PC-9 (cell line): Measurements from ENCODE around the gene ADORA2B. TPM values are rescaled to one million over a fixed set of nuclear protein-coding genes. Genes with fewer than 3 reads are reported as not detected.

ENCODE experiments used
- BruUV-seq: library from RNA; stranded (reverse); fragments of 400-500 nt; replicated peaks from 2 replicates; lab custom pipeline; 2021; lab: Mats Ljungman, UMichigan
- CTCF ChIA-PET: fragments of 300-600 bp; sonication (Branson Sonifier 250); formaldehyde crosslinking; loops from one replicate; lab custom pipeline; 2022; ENCODE audit warnings: antibody characterized with exemption; lab: Charles Lee
- POLR2A ChIA-PET: fragments of 300-600 bp; sonication (Branson Sonifier 250); formaldehyde crosslinking; loops from one replicate; lab custom pipeline; 2022; ENCODE audit warnings: antibody characterized with exemption; ENCODE audit not compliant: unreplicated experiment; lab: Charles Lee
- DNase-seq, 2 experiments: peaks; one replicate each; pipeline versions ENCODE4 v3.0.0 to v3.0.0-alpha.2; 2015 to 2022; ENCODE audit warnings: mixed read lengths in 1 of 2
- H2AFZ ChIP-seq: fragments of 200-600 bp; sonication (generic); 2 replicates; pipeline ENCODE4 v1.8.1; 2017; ENCODE audit warnings: antibody characterized with exemption
- H3F3A ChIP-seq: fragments of 200-600 bp; sonication (generic); 2 replicates; pipeline ENCODE4 v1.8.1; 2017; ENCODE audit warnings: antibody characterized with exemption, mild to moderate bottlenecking, low read depth; ENCODE audit not compliant: insufficient read depth
- H3K27ac ChIP-seq: fragments of 200-600 bp; sonication (generic); 2 replicates; pipeline ENCODE4 v1.6.1; 2016; ENCODE audit warnings: mixed run types
- H3K27me3 ChIP-seq: fragments of 200-600 bp; sonication (generic); 2 replicates; pipeline ENCODE4 v1.6.1; 2016; ENCODE audit warnings: low read depth, mixed run types; ENCODE audit not compliant: insufficient read depth
- H3K36me3 ChIP-seq: fragments of 200-600 bp; sonication (generic); 2 replicates; pipeline ENCODE4 v1.6.1; 2016; ENCODE audit warnings: low read depth, mixed run types
- H3K4me1 ChIP-seq: fragments of 200-600 bp; sonication (generic); replicated peaks from 2 replicates; pipeline ENCODE4 v1.6.1; 2016; ENCODE audit warnings: mixed run types; ENCODE audit not compliant: insufficient read depth
- H3K4me2 ChIP-seq: fragments of 200-600 bp; sonication (generic); 2 replicates; pipeline ENCODE4 v1.6.1; 2017; ENCODE audit warnings: mixed run types
- H3K4me3 ChIP-seq: fragments of 200-600 bp; sonication (generic); 2 replicates; pipeline ENCODE4 v1.6.1; 2016; ENCODE audit warnings: mixed run types
- H3K79me2 ChIP-seq: fragments of 200-600 bp; sonication (generic); 2 replicates; pipeline ENCODE4 v1.6.1; 2017; ENCODE audit warnings: low read depth, mixed run types
- H3K9me2 ChIP-seq: fragments of 200-600 bp; sonication (generic); 2 replicates; pipeline ENCODE4 v1.8.1; 2017; ENCODE audit warnings: mild to moderate bottlenecking; ENCODE audit not compliant: insufficient read depth
- H3K9me3 ChIP-seq: fragments of 200-600 bp; sonication (generic); 2 replicates; pipeline ENCODE4 v1.8.1; 2016; ENCODE audit warnings: low read depth; ENCODE audit not compliant: insufficient read depth
- H4K20me1 ChIP-seq: fragments of 200-600 bp; sonication (generic); 2 replicates; pipeline ENCODE4 v1.8.1; 2017; ENCODE audit not compliant: insufficient read depth
- CTCF ChIP-seq: fragments of 200-600 bp; sonication (generic); conservative IDR thresholded peaks from 2 replicates; pipeline ENCODE4 v1.6.1; 2017; ENCODE audit warnings: mixed run types, antibody characterized with exemption, mild to moderate bottlenecking, moderate library complexity
- EZH2 ChIP-seq: fragments of 200-600 bp; sonication (generic); IDR thresholded peaks from 2 replicates; pipeline ENCODE4 v1.8.0; 2017; ENCODE audit warnings: antibody characterized with exemption, low read depth
- intact Hi-C: fragments of 100-400 bp; cut with micrococcal nuclease; formaldehyde crosslinking; loops from one replicate; pipeline ENCODE4 v1.10.0; 2022; ENCODE audit not compliant: unreplicated experiment
- total RNA-seq: library from RNA; stranded (reverse); gene quantifications from 2 replicates; pipeline ENCODE4 v1.2.3, GENCODE V29; 2021

Gene ADORA2B
- total RNA-seq, 1 experiment from 2014 or later, result 42.7 TPM

- H3K9me3 ChIP-seq, result no peaks in the 10 kb centered on the region
- H3F3A ChIP-seq, result peaks cover 22% of the 10 kb centered on the region; the same call in 1 of the 2 replicates
- H3K36me3 ChIP-seq, result 0 out of 2 replicates have a peak, but pooled peaks cover 7% of the 10 kb centered on the region
- intact Hi-C loops, result loop anchor here (1.0 to 2.0 kb wide), 4 partner anchors 17 to 53 kb away; no protein-coding TSS in a partner anchor
- H3K4me3 ChIP-seq, result peak overlapping the region; percentile 91
- no peak overlapping the region for H2AFZ ChIP-seq
- H3K79me2 ChIP-seq, result peaks cover 54% of the 10 kb centered on the region
- peak overlapping the region; percentile 92 for H3K27ac ChIP-seq
- no TSS peak for BruUV-seq
- no peak for DNase-seq
- H3K4me1 ChIP-seq, result peaks cover 26% of the 10 kb centered on the region
- peak overlapping the region; percentile 96 for H3K4me2 ChIP-seq
- TF ChIP-seq CTCF (no peak), EZH2 (no peak)
- POLR2A ChIA-PET, result interaction anchor here (0.6 to 0.7 kb wide), 4 partner anchors 50 to 653 kb away, joined by 3 to 5 read pairs (median 4); no protein-coding TSS in a partner anchor
- CTCF ChIA-PET, result interaction anchor here (0.5 to 1.8 kb wide), 6 partner anchors 12 to 54 kb away, joined by 3 to 14 read pairs (median 5); partner anchors contain the start of genes TTC19 and ZSWIM7
- H3K9me2 ChIP-seq, result no peaks in the 10 kb centered on the region
- H3K27me3 ChIP-seq, result no peaks in the 10 kb centered on the region
- H4K20me1 ChIP-seq, result no peaks in the 10 kb centered on the region
Measured at GRCh38 chr17:15945527-15946191, 729 bp downstream of the ADORA2B start.

GRCh38 chr17:15946611-15947120 lies 1.7 kb downstream of the ADORA2B start:
- peaks cover 26% of the 10 kb centered on the region for H3K4me1 ChIP-seq
- BruUV-seq, result TSS peak; percentile 62
- no peaks in the 10 kb centered on the region for H4K20me1 ChIP-seq
- peak overlapping the region; percentile 92 for H3K27ac ChIP-seq
- H3K36me3 ChIP-seq, result 0 out of 2 replicates have a peak, but pooled peaks cover 7% of the 10 kb centered on the region
- CTCF ChIA-PET, result interaction anchor here (0.6 kb wide), 1 partner anchor 52 kb away, joined by 5 read pairs; no protein-coding TSS in a partner anchor
- no peaks in the 10 kb centered on the region for H3K9me2 ChIP-seq
- peak overlapping the region; percentile 91 for H3K4me3 ChIP-seq
- H3K9me3 ChIP-seq, result no peaks in the 10 kb centered on the region
- intact Hi-C loops, result loop anchor here (2.0 kb wide), 3 partner anchors 16 to 54 kb away; no protein-coding TSS in a partner anchor
- TF ChIP-seq CTCF (no peak), EZH2 (no peak)
- H2AFZ ChIP-seq, result no peak overlapping the region
- H3F3A ChIP-seq, result peaks cover 22% of the 10 kb centered on the region; the same call in 1 of the 2 replicates
- peak overlapping the region; percentile 96 for H3K4me2 ChIP-seq
- DNase-seq, result no peak
- POLR2A ChIA-PET, result interaction anchor here (0.6 to 1.1 kb wide), 6 partner anchors 13 to 654 kb away, joined by 4 to 7 read pairs (median 4); no protein-coding TSS in a partner anchor
- H3K27me3 ChIP-seq, result no peaks in the 10 kb centered on the region
- peaks cover 64% of the 10 kb centered on the region for H3K79me2 ChIP-seq

GRCh38 chr17:15947271-15947670 lies 2.3 kb downstream of the ADORA2B start:
- peak overlapping the region; percentile 91 for H3K4me3 ChIP-seq
- peak overlapping the region; percentile 96 for H3K4me2 ChIP-seq
- peaks cover 70% of the 10 kb centered on the region for H3K79me2 ChIP-seq
- intact Hi-C loops, result loop anchor here (2.0 kb wide), 3 partner anchors 16 to 54 kb away; no protein-coding TSS in a partner anchor
- ChIA-PET CTCF (interaction anchor here (0.6 kb wide), 1 partner anchor 51 kb away, joined by 5 read pairs; no protein-coding TSS in a partner anchor), POLR2A (interaction anchor here (0.6 to 1.1 kb wide), 5 partner anchors 12 to 63 kb away, joined by 3 to 10 read pairs (median 4); no protein-coding TSS in a partner anchor)
- BruUV-seq, result no TSS peak
- no peaks in the 10 kb centered on the region for H4K20me1 ChIP-seq
- 0 out of 2 replicates have a peak, but pooled peaks cover 7% of the 10 kb centered on the region for H3K36me3 ChIP-seq
- peak; percentile 57 to 65 for DNase-seq
- peak overlapping the region; percentile 92 for H3K27ac ChIP-seq
- peaks cover 22% of the 10 kb centered on the region for H3K4me1 ChIP-seq
- no peaks in the 10 kb centered on the region for H3K9me3 ChIP-seq
- no peaks in the 10 kb centered on the region for H3K9me2 ChIP-seq
- H3K27me3 ChIP-seq, result no peaks in the 10 kb centered on the region
- TF ChIP-seq CTCF, result no peak
- TF ChIP-seq EZH2, result no peak
- H2AFZ ChIP-seq, result no peak overlapping the region
- H3F3A ChIP-seq, result peaks cover 21% of the 10 kb centered on the region; the same call in 1 of the 2 replicates
